MM.1S (cell line): ENCODE results near the gene TKTL1.
A peak's percentile ranks its signal among the peaks of the same experiment; 100 is the strongest.

ENCODE experiments used
- DNase-seq: peaks from one replicate; pipeline ENCODE4 v3.0.0-alpha.2; 2015
- H2AFZ ChIP-seq: fragments of 300-600 bp; sonication (generic); 2 replicates; pipeline ENCODE4 v1.6.0; 2016; ENCODE audit warnings: antibody characterized with exemption, low read length
- H3F3A ChIP-seq: fragments of 300-600 bp; sonication (generic); 2 replicates; pipeline ENCODE4 v1.6.1; 2016; ENCODE audit warnings: mild to moderate bottlenecking, antibody characterized with exemption, low read length, moderate library complexity, mixed read lengths; ENCODE audit not compliant: insufficient read depth
- H3K27ac ChIP-seq: fragments of 300-600 bp; sonication (generic); 2 replicates; pipeline ENCODE4 v1.5.1; 2016; ENCODE audit warnings: mild to moderate bottlenecking, low read length
- H3K27me3 ChIP-seq: fragments of 300-600 bp; sonication (generic); replicated peaks from 2 replicates; pipeline ENCODE4 v1.6.0; 2016; ENCODE audit warnings: low read length; ENCODE audit not compliant: insufficient read depth
- H3K36me3 ChIP-seq: fragments of 300-600 bp; sonication (generic); replicated peaks from 2 replicates; pipeline ENCODE4 v1.6.1; 2016; ENCODE audit warnings: mild to moderate bottlenecking, low read length, mixed read lengths; ENCODE audit not compliant: insufficient read depth
- H3K4me1 ChIP-seq: fragments of 300-600 bp; sonication (generic); 2 replicates; pipeline ENCODE4 v1.6.1; 2016; ENCODE audit warnings: low read length, mixed read lengths
- H3K4me2 ChIP-seq: fragments of 300-600 bp; sonication (generic); 2 replicates; pipeline ENCODE4 v1.6.0; 2016; ENCODE audit warnings: low read depth, low read length
- H3K4me3 ChIP-seq: fragments of 300-600 bp; sonication (generic); 2 replicates; pipeline ENCODE4 v1.5.1; 2016; ENCODE audit warnings: low read length, mixed read lengths
- H3K79me2 ChIP-seq: fragments of 300-600 bp; sonication (generic); 2 replicates; pipeline ENCODE4 v1.6.1; 2016; ENCODE audit warnings: mixed run types, low read length, mixed read lengths
- H3K9ac ChIP-seq: fragments of 300-600 bp; sonication (generic); 2 replicates; pipeline ENCODE4 v1.6.1; 2016; ENCODE audit warnings: low read length, mixed read lengths
- H3K9me2 ChIP-seq: fragments of 300-600 bp; sonication (generic); replicated peaks from 2 replicates; pipeline ENCODE4 v1.6.1; 2016; ENCODE audit warnings: mild to moderate bottlenecking, low read length, mixed read lengths; ENCODE audit not compliant: insufficient read depth
- H3K9me3 ChIP-seq: fragments of 300-600 bp; sonication (generic); replicated peaks from 2 replicates; pipeline ENCODE4 v1.6.1; 2016; ENCODE audit warnings: mild to moderate bottlenecking, low read length, mixed read lengths; ENCODE audit not compliant: insufficient read depth
- H4K20me1 ChIP-seq: fragments of 300-600 bp; sonication (generic); 2 replicates; pipeline ENCODE4 v1.6.1; 2016; ENCODE audit warnings: mild to moderate bottlenecking, low read length, moderate library complexity, mixed read lengths; ENCODE audit not compliant: insufficient read depth
- CTCF ChIP-seq: fragments of 300-600 bp; sonication (generic); IDR thresholded peaks from 2 replicates; pipeline ENCODE4 v1.5.1; 2016; ENCODE audit warnings: antibody characterized with exemption, low read length, mixed read lengths
- EZH2 ChIP-seq: fragments of 300-600 bp; sonication (generic); optimal IDR thresholded peaks from 2 replicates; pipeline ENCODE3; 2017; ENCODE audit warnings: low read depth, mild to moderate bottlenecking, antibody characterized with exemption, low read length, mixed read lengths
- EZH2phosphoT487 ChIP-seq: fragments of 300-600 bp; sonication (generic); IDR thresholded peaks from 2 replicates; pipeline ENCODE4 v1.6.1; 2018; ENCODE audit warnings: antibody characterized with exemption, low read length

TKTL1 gene

GRCh38 chrX:154315416-154315815 lies 19.8 kb downstream of the TKTL1 start:
- Histone ChIP-seq H3K27me3 (no peaks in the 10 kb centered on the region), H3K4me1 (peaks cover 8% of the 10 kb centered on the region), H3K4me3 (no peak overlapping the region), H3K4me2 (no peak overlapping the region), H3F3A (no peaks in the 10 kb centered on the region), H3K9me2 (no peaks in the 10 kb centered on the region), H3K79me2 (no peaks in the 10 kb centered on the region), H2AFZ (no peak overlapping the region), H4K20me1 (no peaks in the 10 kb centered on the region), H3K36me3 (no peaks in the 10 kb centered on the region), H3K9ac (no peak overlapping the region), H3K9me3 (no peaks in the 10 kb centered on the region), H3K27ac (no peak overlapping the region)
- no peak for DNase-seq
- TF ChIP-seq CTCF, result no peak
- no peak for TF ChIP-seq EZH2
- no peak for TF ChIP-seq EZH2phosphoT487

GRCh38 chrX:154317391-154317995 lies 21.9 kb downstream of the TKTL1 start:
- H3K4me2 ChIP-seq, result no peak overlapping the region

GRCh38 chrX:154320406-154320805 lies 24.8 kb downstream of the TKTL1 start:
- no peak overlapping the region for H3K4me3 ChIP-seq
- no peaks in the 10 kb centered on the region for H3K36me3 ChIP-seq
- H3F3A ChIP-seq, result peaks cover 16% of the 10 kb centered on the region
- no peak for DNase-seq
- H3K4me1 ChIP-seq, result peaks cover 23% of the 10 kb centered on the region
- no peaks in the 10 kb centered on the region for H3K9me3 ChIP-seq
- H3K27me3 ChIP-seq, result no peaks in the 10 kb centered on the region
- H3K4me2 ChIP-seq, result no peak overlapping the region
- H3K27ac ChIP-seq, result peak overlapping the region; percentile 75; the same call in 1 of the 2 replicates
- H4K20me1 ChIP-seq, result no peaks in the 10 kb centered on the region
- no peaks in the 10 kb centered on the region for H3K9me2 ChIP-seq
- H3K9ac ChIP-seq, result no peak overlapping the region
- no peak for TF ChIP-seq EZH2phosphoT487
- no peak for TF ChIP-seq CTCF
- TF ChIP-seq EZH2, result no peak
- H2AFZ ChIP-seq, result no peak overlapping the region
- H3K79me2 ChIP-seq, result no peaks in the 10 kb centered on the region

More at GRCh38 chrX:154317391-154317995, 21.9 kb downstream of the TKTL1 start:
- H2AFZ ChIP-seq, result no peak overlapping the region
- no peaks in the 10 kb centered on the region for H3K36me3 ChIP-seq
- no peaks in the 10 kb centered on the region for H3K9me2 ChIP-seq
- peaks cover 19% of the 10 kb centered on the region for H3K4me1 ChIP-seq
- peaks cover 14% of the 10 kb centered on the region for H3F3A ChIP-seq
- no peaks in the 10 kb centered on the region for H3K27me3 ChIP-seq
- H4K20me1 ChIP-seq, result no peaks in the 10 kb centered on the region
- TF ChIP-seq EZH2 (no peak), CTCF (peak; percentile 30)
- H3K9ac ChIP-seq, result no peak overlapping the region
- H3K9me3 ChIP-seq, result no peaks in the 10 kb centered on the region
- no peak for DNase-seq
- H3K79me2 ChIP-seq, result no peaks in the 10 kb centered on the region
- no peak overlapping the region for H3K4me3 ChIP-seq
- H3K27ac ChIP-seq, result no peak overlapping the region
